GM18873 (cell line): ENCODE data around the gene CSGALNACT2.
"Not testable (repeated sequence)": the region's sequence is repeated elsewhere in the genome, so short reads cannot be mapped to it uniquely, and the experiment has no call there.

ENCODE experiments used
- ATAC-seq: cut with Tn5 transposase; IDR thresholded peaks from one replicate; pipeline ENCODE4 v1.9.1; 2021; ENCODE audit warnings: mild to moderate bottlenecking, moderate library complexity, moderate number of reproducible peaks; ENCODE audit not compliant: unreplicated experiment, low FRiP score

The CSGALNACT2 gene

GRCh38 chr10:43173120-43173519, 34.9 kb downstream of the CSGALNACT2 start:
- no peak for ATAC-seq

GRCh38 chr10:43174969-43175368, 36.7 kb downstream of the CSGALNACT2 start:
- ATAC-seq: no peak

- ATAC-seq: no peak
These were observed 38.0 kb downstream of the CSGALNACT2 start for GRCh38 chr10:43176271-43176670.

GRCh38 chr10:43177595-43177994, 39.4 kb downstream of the CSGALNACT2 start:
- ATAC-seq: no peak

- ATAC-seq: no peak
These were observed 42.9 kb downstream of the CSGALNACT2 start for GRCh38 chr10:43181146-43181545.

- ATAC-seq: not testable (repeated sequence)
These were observed 45.5 kb downstream of the CSGALNACT2 start for GRCh38 chr10:43183764-43184163.

- ATAC-seq: no peak
These were observed 47.9 kb downstream of the CSGALNACT2 start for GRCh38 chr10:43186150-43186549.

- no peak for ATAC-seq
These were observed 49.0 kb downstream of the CSGALNACT2 start for GRCh38 chr10:43187213-43187612.

GRCh38 chr10:43188702-43189101, 50.5 kb downstream of the CSGALNACT2 start:
- no peak for ATAC-seq

GRCh38 chr10:43190289-43190688, 52.0 kb downstream of the CSGALNACT2 start:
- no peak for ATAC-seq

GRCh38 chr10:43190775-43191174, 52.5 kb downstream of the CSGALNACT2 start:
- no peak for ATAC-seq

- no peak for ATAC-seq
These were observed 54.6 kb downstream of the CSGALNACT2 start for GRCh38 chr10:43192884-43193283.

GRCh38 chr10:43193496-43194080, 55.3 kb downstream of the CSGALNACT2 start:
- no peak for ATAC-seq

- ATAC-seq: no peak
These were observed 56.0 kb downstream of the CSGALNACT2 start for GRCh38 chr10:43194266-43194665.

GRCh38 chr10:43194859-43195258, 56.6 kb downstream of the CSGALNACT2 start:
- no peak for ATAC-seq

GRCh38 chr10:43195557-43195956, 57.3 kb downstream of the CSGALNACT2 start:
- ATAC-seq: no peak

- no peak for ATAC-seq
These were observed 58.1 kb downstream of the CSGALNACT2 start for GRCh38 chr10:43196131-43196980.

GRCh38 chr10:43196981-43197833, 59.0 kb downstream of the CSGALNACT2 start:
- no peak for ATAC-seq

GRCh38 chr10:43197834-43198681, 59.8 kb downstream of the CSGALNACT2 start:
- no peak for ATAC-seq

- ATAC-seq: no peak
These were observed 60.4 kb downstream of the CSGALNACT2 start for GRCh38 chr10:43198682-43199005.
